ENCODE results near the gene ZNF324. TPM values are rescaled to one million over a fixed set of nuclear protein-coding genes. Genes with fewer than 3 reads are reported as not detected.

Gene ZNF324
- total and polyA plus RNA-seq, 2 of the 13 experiments (the other 11 are each of a cell fraction or from before 2014, with no cell fraction given), result 1.1 to 4.7 TPM

DNA sequence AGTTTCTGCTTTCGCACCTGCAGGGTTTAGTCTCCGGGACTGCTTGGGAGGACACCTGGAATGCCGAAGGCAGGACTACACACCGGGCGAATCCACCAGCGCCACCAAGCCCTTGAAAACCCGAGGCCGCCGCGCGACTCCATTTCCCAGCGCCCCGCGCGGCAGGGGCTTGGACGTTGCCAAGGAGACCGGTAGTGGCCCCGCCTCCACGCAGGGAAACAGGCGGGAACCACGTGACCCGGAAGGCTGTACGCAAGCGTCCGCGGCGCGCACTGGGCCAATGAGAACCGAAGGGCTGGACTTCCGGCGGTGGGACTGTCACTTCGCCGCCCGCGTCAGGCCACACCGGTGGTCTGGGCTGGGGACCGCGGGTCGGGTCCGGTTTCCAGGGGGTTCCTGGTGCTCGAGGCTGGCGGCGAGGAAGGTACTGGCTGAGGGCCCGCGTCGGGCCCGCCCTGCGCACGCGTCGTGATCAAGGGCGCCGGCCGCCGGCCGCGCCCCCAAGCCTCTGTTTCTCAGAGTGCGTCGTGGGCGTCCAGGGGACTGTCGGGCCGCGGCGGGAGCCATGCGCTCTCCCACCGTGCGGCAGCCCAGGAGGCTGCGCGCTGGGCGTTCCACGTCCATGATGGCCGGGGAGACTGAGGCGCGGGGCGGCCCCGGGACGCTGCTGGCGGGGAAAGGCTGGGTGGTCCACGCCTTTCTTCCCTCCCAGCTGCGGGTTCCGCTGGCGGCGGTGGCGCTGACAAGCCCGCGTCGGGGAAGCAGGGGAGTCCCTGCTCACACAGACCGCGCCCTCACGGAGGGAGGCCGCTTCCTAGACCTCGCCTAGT lies at the start of gene ZNF324 (continued):
- TF ChIP-seq, protein P1, sequence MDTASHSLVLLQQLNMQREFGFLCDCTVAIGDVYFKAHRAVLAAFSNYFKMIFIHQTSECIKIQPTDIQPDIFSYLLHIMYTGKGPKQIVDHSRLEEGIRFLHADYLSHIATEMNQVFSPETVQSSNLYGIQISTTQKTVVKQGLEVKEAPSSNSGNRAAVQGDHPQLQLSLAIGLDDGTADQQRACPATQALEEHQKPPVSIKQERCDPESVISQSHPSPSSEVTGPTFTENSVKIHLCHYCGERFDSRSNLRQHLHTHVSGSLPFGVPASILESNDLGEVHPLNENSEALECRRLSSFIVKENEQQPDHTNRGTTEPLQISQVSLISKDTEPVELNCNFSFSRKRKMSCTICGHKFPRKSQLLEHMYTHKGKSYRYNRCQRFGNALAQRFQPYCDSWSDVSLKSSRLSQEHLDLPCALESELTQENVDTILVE (CRISPR knock-in tag; IDR thresholded peaks at IDR 0.05), result peak; percentile 39; the same call in 1 of the 2 replicates
- TF ChIP-seq ZNF788 (CRISPR knock-in tag; IDR thresholded peaks at IDR 0.05; ENCODE audit: borderline replicate concordance), result peak; percentile 61; the same call in 1 of the 2 replicates
- peak; percentile 90 for TF ChIP-seq FOXK2 (IDR thresholded peaks at IDR 0.05)
- no peak for TF ChIP-seq FIP1L1 (IDR thresholded peaks at IDR 0.05; ENCODE audit: borderline replicate concordance, insufficient read depth, low read depth, low read length)
- TF ChIP-seq PHF5A (CRISPR knock-in tag; IDR thresholded peaks at IDR 0.05; ENCODE audit: low read depth, unreplicated experiment), result no peak
- TF ChIP-seq ZNF30 (CRISPR knock-in tag; IDR thresholded peaks at IDR 0.05), result no peak
- no peak for TF ChIP-seq KIAA2018 (CRISPR knock-in tag; IDR thresholded peaks at IDR 0.05; ENCODE audit: borderline replicate concordance)
- no peak for TF ChIP-seq ZNF460 (CRISPR knock-in tag; IDR thresholded peaks at IDR 0.05; ENCODE audit: borderline replicate concordance)
- TF ChIP-seq AHDC1 (CRISPR knock-in tag; IDR thresholded peaks at IDR 0.05; ENCODE audit: borderline replicate concordance), result no peak
- TF ChIP-seq RXRB (CRISPR knock-in tag; IDR thresholded peaks at IDR 0.05; ENCODE audit: borderline replicate concordance), result no peak
- TF ChIP-seq ZNF672 (CRISPR knock-in tag; IDR thresholded peaks at IDR 0.05), result no peak
- no peak for TF ChIP-seq CBX1 (IDR thresholded peaks at IDR 0.05; ENCODE audit: low read depth)
- TF ChIP-seq ATAD3A (CRISPR knock-in tag; IDR thresholded peaks at IDR 0.05), result no peak
- TF ChIP-seq SOX5 (CRISPR knock-in tag; IDR thresholded peaks at IDR 0.05; ENCODE audit: borderline replicate concordance), result no peak
